Loucy (cell line): ENCODE results near the gene TBC1D2B.

Experiments used
- CTCF ChIP-seq: fragments of 200-600 bp; sonication (generic); conservative IDR thresholded peaks from 2 replicates; pipeline ENCODE4 v1.5.1; 2014; ENCODE audit warnings: mild to moderate bottlenecking, antibody characterized with exemption, low read length
- EZH2phosphoT487 ChIP-seq: fragments of 200-600 bp; IDR thresholded peaks from 2 replicates; pipeline ENCODE4 v1.6.1; 2018; ENCODE audit warnings: antibody characterized with exemption, mild to moderate bottlenecking, moderate library complexity, borderline replicate concordance

GRCh38 chr15:78072080-78072892 is 5.2 kb downstream of the TBC1D2B start:
- no peak for TF ChIP-seq CTCF
- TF ChIP-seq EZH2phosphoT487 = no peak
